Measurements from ENCODE around the gene LRIG1.

DNA sequence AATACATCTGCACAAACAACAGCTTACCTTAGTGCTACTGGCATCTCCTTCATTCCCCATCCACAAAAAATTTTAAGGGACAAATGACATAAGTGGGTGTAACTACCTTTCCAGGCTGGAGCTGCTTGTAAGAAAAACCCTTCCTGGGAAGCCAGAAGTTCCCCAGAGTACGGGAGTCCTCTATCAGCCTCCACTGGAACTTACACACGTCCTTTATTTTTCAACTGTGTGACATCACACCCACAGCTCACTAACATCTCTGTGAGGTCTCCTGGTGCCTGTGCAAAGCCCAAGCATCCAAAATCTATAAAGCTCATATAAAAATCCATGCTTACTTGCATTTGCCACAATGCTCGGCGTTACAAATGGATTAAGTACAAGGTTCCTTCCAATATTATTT, 27.6 kb downstream of the LRIG1 start:
- TF ChIP-seq, protein P1, sequence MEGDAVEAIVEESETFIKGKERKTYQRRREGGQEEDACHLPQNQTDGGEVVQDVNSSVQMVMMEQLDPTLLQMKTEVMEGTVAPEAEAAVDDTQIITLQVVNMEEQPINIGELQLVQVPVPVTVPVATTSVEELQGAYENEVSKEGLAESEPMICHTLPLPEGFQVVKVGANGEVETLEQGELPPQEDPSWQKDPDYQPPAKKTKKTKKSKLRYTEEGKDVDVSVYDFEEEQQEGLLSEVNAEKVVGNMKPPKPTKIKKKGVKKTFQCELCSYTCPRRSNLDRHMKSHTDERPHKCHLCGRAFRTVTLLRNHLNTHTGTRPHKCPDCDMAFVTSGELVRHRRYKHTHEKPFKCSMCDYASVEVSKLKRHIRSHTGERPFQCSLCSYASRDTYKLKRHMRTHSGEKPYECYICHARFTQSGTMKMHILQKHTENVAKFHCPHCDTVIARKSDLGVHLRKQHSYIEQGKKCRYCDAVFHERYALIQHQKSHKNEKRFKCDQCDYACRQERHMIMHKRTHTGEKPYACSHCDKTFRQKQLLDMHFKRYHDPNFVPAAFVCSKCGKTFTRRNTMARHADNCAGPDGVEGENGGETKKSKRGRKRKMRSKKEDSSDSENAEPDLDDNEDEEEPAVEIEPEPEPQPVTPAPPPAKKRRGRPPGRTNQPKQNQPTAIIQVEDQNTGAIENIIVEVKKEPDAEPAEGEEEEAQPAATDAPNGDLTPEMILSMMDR (conservative IDR thresholded peaks at IDR 0.05 in 1 of 2, IDR thresholded peaks at IDR 0.05 in 1 of 2; ENCODE audit: low read depth in 1 of 2, low read length in 2 of 2): no peak
- no peak for TF ChIP-seq EZH2 (IDR thresholded peaks at IDR 0.05; ENCODE audit: low read length, missing control alignments)
